Measurements from ENCODE around the gene ZNF695.
A peak's percentile ranks its signal among the peaks of the same experiment; 100 is the strongest.
"Not testable (repeated sequence)": the region's sequence is repeated elsewhere in the genome, so short reads cannot be mapped to it uniquely, and the experiment has no call there.

ZNF695 gene

DNA sequence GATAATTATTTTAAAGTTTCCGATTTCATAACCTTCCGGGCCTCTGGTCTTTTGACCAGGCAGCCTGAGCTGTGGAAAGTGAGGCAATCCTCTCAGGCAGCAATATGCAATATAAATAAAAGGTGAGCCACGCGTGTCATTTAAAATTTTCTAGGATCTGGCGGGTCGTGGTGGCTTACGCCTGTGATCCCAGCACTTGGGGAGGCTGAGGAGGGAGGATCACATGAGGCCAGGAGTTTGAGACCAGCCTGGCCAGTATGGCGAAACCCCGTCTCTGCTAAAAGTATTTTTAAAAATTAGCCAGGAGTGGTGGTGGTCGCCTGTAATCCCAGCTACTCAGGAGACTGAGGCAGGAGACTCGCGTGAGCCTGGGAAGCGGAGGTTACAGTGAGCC lies 546 bp upstream of the ZNF695 start:
- Histone ChIP-seq H3F3A (ENCODE audit: low read depth) (no peaks in the 10 kb centered on the region), H3K9me3 (ENCODE audit: insufficient read depth, low read depth, low read length) (peaks cover 12% of the 10 kb centered on the region; the same call in 1 of the 2 replicates), H2AFZ (ENCODE audit: low read length) (peak overlapping the region; percentile 39), H3K79me2 (ENCODE audit: insufficient read depth, low read length) (peaks cover 33% of the 10 kb centered on the region), H3K4me2 (ENCODE audit: low read depth, low read length, poor library complexity, severe bottlenecking) (peak overlapping the region; percentile 75), H3K27me3 (ENCODE audit: insufficient read depth, low read length, poor library complexity, severe bottlenecking) (no peaks in the 10 kb centered on the region), H3K36me3 (ENCODE audit: insufficient read depth, low read length) (no peaks in the 10 kb centered on the region), H3K9me2 (replicated peaks; ENCODE audit: low read depth, low read length) (no peaks in the 10 kb centered on the region), H3K4me1 (ENCODE audit: insufficient read depth, low read length, poor library complexity, severe bottlenecking) (peaks cover 8% of the 10 kb centered on the region), H4K20me1 (ENCODE audit: insufficient read depth, low read length, poor library complexity, severe bottlenecking) (no peaks in the 10 kb centered on the region), H3K4me3 (ENCODE audit: low read length, poor library complexity, severe bottlenecking) (peak overlapping the region; percentile 91), H3K9ac (ENCODE audit: low read depth, low read length, poor library complexity, severe bottlenecking) (peak overlapping the region; percentile 15)
- TF ChIP-seq EZH2phosphoT487 (IDR thresholded peaks at IDR 0.05; ENCODE audit: borderline replicate concordance) = no peak
- TF ChIP-seq CTCF (conservative IDR thresholded peaks at IDR 0.05; ENCODE audit: low read length) = no peak

- Histone ChIP-seq H3K79me2 (ENCODE audit: insufficient read depth, low read length) (peaks cover 62% of the 10 kb centered on the region), H3K9me3 (ENCODE audit: insufficient read depth, low read depth, low read length) (peaks cover 17% of the 10 kb centered on the region; the same call in 1 of the 2 replicates), H3K4me1 (ENCODE audit: insufficient read depth, low read length, poor library complexity, severe bottlenecking) (peaks cover 24% of the 10 kb centered on the region)
- H3K9ac ChIP-seq (ENCODE audit: low read depth, low read length, poor library complexity, severe bottlenecking); H4K20me1 ChIP-seq (ENCODE audit: insufficient read depth, low read length, poor library complexity, severe bottlenecking); H3K4me3 ChIP-seq (ENCODE audit: low read length, poor library complexity, severe bottlenecking); H3K36me3 ChIP-seq (ENCODE audit: insufficient read depth, low read length); H3K27me3 ChIP-seq (ENCODE audit: insufficient read depth, low read length, poor library complexity, severe bottlenecking); H3F3A ChIP-seq (ENCODE audit: low read depth); H3K4me2 ChIP-seq (ENCODE audit: low read depth, low read length, poor library complexity, severe bottlenecking); H2AFZ ChIP-seq (ENCODE audit: low read length); H3K9me2 ChIP-seq (replicated peaks; ENCODE audit: low read depth, low read length): not testable (repeated sequence)
Measured at GRCh38 chr1:247004081-247004480, 3.8 kb downstream of the ZNF695 start.

DNA sequence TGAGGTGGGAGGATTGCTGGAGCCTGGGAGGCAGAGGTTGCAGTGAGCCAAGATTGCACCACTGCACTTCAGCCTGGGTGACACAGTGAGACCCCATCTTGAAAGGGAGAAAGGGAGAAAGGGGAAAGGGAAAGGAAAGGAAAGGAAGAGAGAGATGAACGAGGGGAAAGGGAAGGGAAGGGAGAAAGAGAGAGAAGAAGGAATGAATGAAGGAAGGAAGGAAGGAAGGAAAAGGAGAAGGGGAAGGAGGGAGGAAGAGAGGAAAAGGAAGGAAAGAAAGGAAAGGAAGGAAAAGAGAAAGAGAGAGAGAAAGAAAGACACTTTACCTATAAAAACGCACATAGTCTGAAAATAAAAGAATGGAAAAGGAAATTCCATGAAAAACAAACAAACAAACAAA lies 18.0 kb downstream of the ZNF695 start:
- Histone ChIP-seq H3F3A (ENCODE audit: low read depth) (no peaks in the 10 kb centered on the region), H3K9me2 (replicated peaks; ENCODE audit: low read depth, low read length) (no peaks in the 10 kb centered on the region), H3K79me2 (ENCODE audit: insufficient read depth, low read length) (no peaks in the 10 kb centered on the region), H3K4me2 (ENCODE audit: low read depth, low read length, poor library complexity, severe bottlenecking) (no peak overlapping the region), H3K36me3 (ENCODE audit: insufficient read depth, low read length) (peaks cover 76% of the 10 kb centered on the region), H3K9me3 (ENCODE audit: insufficient read depth, low read depth, low read length) (peaks cover 53% of the 10 kb centered on the region), H3K27me3 (ENCODE audit: insufficient read depth, low read length, poor library complexity, severe bottlenecking) (no peaks in the 10 kb centered on the region), H4K20me1 (ENCODE audit: insufficient read depth, low read length, poor library complexity, severe bottlenecking) (no peaks in the 10 kb centered on the region), H3K9ac (ENCODE audit: low read depth, low read length, poor library complexity, severe bottlenecking) (no peak overlapping the region), H3K4me3 (ENCODE audit: low read length, poor library complexity, severe bottlenecking) (no peak overlapping the region), H3K4me1 (ENCODE audit: insufficient read depth, low read length, poor library complexity, severe bottlenecking) (no peaks in the 10 kb centered on the region), H2AFZ (ENCODE audit: low read length) (no peak overlapping the region)
- no peak for TF ChIP-seq CTCF (conservative IDR thresholded peaks at IDR 0.05; ENCODE audit: low read length)
- TF ChIP-seq EZH2phosphoT487 (IDR thresholded peaks at IDR 0.05; ENCODE audit: borderline replicate concordance) = no peak

- no peaks in the 10 kb centered on the region for H3K27me3 ChIP-seq (ENCODE audit: insufficient read depth, low read length, poor library complexity, severe bottlenecking)
- no peaks in the 10 kb centered on the region for H3K4me1 ChIP-seq (ENCODE audit: insufficient read depth, low read length, poor library complexity, severe bottlenecking)
- H2AFZ ChIP-seq (ENCODE audit: low read length) = no peak overlapping the region
- no peaks in the 10 kb centered on the region for H3K9me2 ChIP-seq (replicated peaks; ENCODE audit: low read depth, low read length)
- H3K4me3 ChIP-seq (ENCODE audit: low read length, poor library complexity, severe bottlenecking) = no peak overlapping the region
- no peak for TF ChIP-seq CTCF (conservative IDR thresholded peaks at IDR 0.05; ENCODE audit: low read length)
- no peak for TF ChIP-seq EZH2phosphoT487 (IDR thresholded peaks at IDR 0.05; ENCODE audit: borderline replicate concordance)
- no peaks in the 10 kb centered on the region for H3K79me2 ChIP-seq (ENCODE audit: insufficient read depth, low read length)
- H3K4me2 ChIP-seq (ENCODE audit: low read depth, low read length, poor library complexity, severe bottlenecking) = no peak overlapping the region
- no peaks in the 10 kb centered on the region for H3F3A ChIP-seq (ENCODE audit: low read depth)
- peaks cover 56% of the 10 kb centered on the region for H3K9me3 ChIP-seq (ENCODE audit: insufficient read depth, low read depth, low read length)
- no peaks in the 10 kb centered on the region for H4K20me1 ChIP-seq (ENCODE audit: insufficient read depth, low read length, poor library complexity, severe bottlenecking)
- H3K9ac ChIP-seq (ENCODE audit: low read depth, low read length, poor library complexity, severe bottlenecking) = no peak overlapping the region
- H3K36me3 ChIP-seq (ENCODE audit: insufficient read depth, low read length) = peaks cover 79% of the 10 kb centered on the region
Measured at GRCh38 chr1:246988316-246988715, 19.5 kb downstream of the ZNF695 start.
